GM18870 (cell line): Measurements from ENCODE around the gene SPZ1.
"Not testable (repeated sequence)": the region's sequence is repeated elsewhere in the genome, so short reads cannot be mapped to it uniquely, and the experiment has no call there.

ENCODE experiments used
- ATAC-seq: cut with Tn5 transposase; IDR thresholded peaks from one replicate; pipeline ENCODE4 v1.9.1; 2021; ENCODE audit warnings: moderate library complexity; ENCODE audit not compliant: unreplicated experiment

Gene SPZ1

GRCh38 chr5:80319702-80320101 is at the start of gene SPZ1:
Gene SPZ1, plus strand, starts transcription at chr5:80320002. Its CDS starts 214 bp downstream, at chr5:80320216.
- ATAC-seq: no peak

- ATAC-seq: not testable (repeated sequence)
These were observed 49.3 kb upstream of the SPZ1 start for GRCh38 chr5:80270543-80270942.

GRCh38 chr5:80275347-80275746 is 44.5 kb upstream of the SPZ1 start:
- no peak for ATAC-seq

GRCh38 chr5:80276186-80276585 is 43.6 kb upstream of the SPZ1 start:
- ATAC-seq: no peak

GRCh38 chr5:80277191-80277590 is 42.6 kb upstream of the SPZ1 start:
- ATAC-seq: no peak

GRCh38 chr5:80282054-80282453 is 37.7 kb upstream of the SPZ1 start:
- no peak for ATAC-seq

GRCh38 chr5:80283360-80283759 is 36.4 kb upstream of the SPZ1 start:
- no peak for ATAC-seq

GRCh38 chr5:80284720-80285119 is 35.1 kb upstream of the SPZ1 start:
- ATAC-seq: no peak

GRCh38 chr5:80288177-80288576 is 31.6 kb upstream of the SPZ1 start:
- no peak for ATAC-seq

GRCh38 chr5:80289320-80289719 is 30.5 kb upstream of the SPZ1 start:
- no peak for ATAC-seq

- ATAC-seq: no peak
These were observed 28.0 kb upstream of the SPZ1 start for GRCh38 chr5:80291761-80292160.

- no peak for ATAC-seq
These were observed 23.7 kb upstream of the SPZ1 start for GRCh38 chr5:80296121-80296520.

GRCh38 chr5:80299601-80300000 is 20.2 kb upstream of the SPZ1 start:
- no peak for ATAC-seq

GRCh38 chr5:80300125-80300524 is 19.7 kb upstream of the SPZ1 start:
- no peak for ATAC-seq

- ATAC-seq: not testable (repeated sequence)
These were observed 19.0 kb upstream of the SPZ1 start for GRCh38 chr5:80300796-80301195.

GRCh38 chr5:80301342-80301741 is 18.5 kb upstream of the SPZ1 start:
- not testable (repeated sequence) for ATAC-seq

- no peak for ATAC-seq
These were observed 17.2 kb upstream of the SPZ1 start for GRCh38 chr5:80302636-80303035.

- no peak for ATAC-seq
These were observed 11.3 kb upstream of the SPZ1 start for GRCh38 chr5:80308526-80308925.

- no peak for ATAC-seq
These were observed 9.7 kb upstream of the SPZ1 start for GRCh38 chr5:80309871-80310665.

- ATAC-seq: no peak
These were observed 4.6 kb upstream of the SPZ1 start for GRCh38 chr5:80315244-80315643.

- no peak for ATAC-seq
These were observed 1.6 kb upstream of the SPZ1 start for GRCh38 chr5:80318212-80318611.

- ATAC-seq: no peak
These were observed 5.1 kb downstream of the SPZ1 start for GRCh38 chr5:80324912-80325311.

GRCh38 chr5:80326468-80326867 is 6.7 kb downstream of the SPZ1 start:
- ATAC-seq: no peak
